IMR-90 (cell line): ENCODE measurements around the gene POLRMT. TPM values are rescaled to one million over a fixed set of nuclear protein-coding genes. Genes with fewer than 3 reads are reported as not detected.

Experiments used
- ATAC-seq: fragments of 200-7000 bp; cut with Tn5 transposase; 2 replicates; pipeline ENCODE4 v1.9.1; 2020; ENCODE audit warnings: low read depth, mild to moderate bottlenecking, moderate library complexity
- BruUV-seq: library from RNA; stranded (reverse); fragments of 400-500 nt; replicated peaks from 2 replicates; lab custom pipeline; 2021; lab: Mats Ljungman, UMichigan
- CTCF ChIA-PET: fragments of 300-600 bp; formaldehyde crosslinking; extraction: SDS; loops from one replicate; lab custom pipeline; 2021; ENCODE audit warnings: antibody characterized with exemption; lab: Yijun Ruan, JAX
- POLR2A ChIA-PET: fragments of 300-600 bp; sonication (Branson Sonifier 250); formaldehyde crosslinking; loops from one replicate; lab custom pipeline; 2022; ENCODE audit warnings: antibody characterized with exemption; ENCODE audit not compliant: unreplicated experiment; lab: Charles Lee
- DNase-seq: peaks from one replicate; pipeline ENCODE4 v3.0.0; 2013
- H2AFZ ChIP-seq: replicated peaks from 2 replicates; pipeline ENCODE3; 2013; ENCODE audit warnings: low read length, mild to moderate bottlenecking; ENCODE audit not compliant: poor library complexity
- H2AK5ac ChIP-seq: 2 replicates; pipeline ENCODE4 v1.6.1; 2013; ENCODE audit warnings: low read depth, low read length, inconsistent platforms
- H2AK9ac ChIP-seq: replicated peaks from 2 replicates; pipeline ENCODE3; 2013; ENCODE audit warnings: mild to moderate bottlenecking, low read depth, low read length, moderate library complexity; ENCODE audit not compliant: poor library complexity
- H2BK120ac ChIP-seq: 2 replicates; pipeline ENCODE4 v1.6.1; 2013; ENCODE audit warnings: low read depth, low read length, inconsistent platforms
- H2BK15ac ChIP-seq: 3 replicates; pipeline ENCODE4 v1.6.1; 2013; ENCODE audit warnings: low read depth, low read length, inconsistent platforms
- H2BK20ac ChIP-seq: 2 replicates; pipeline ENCODE4 v1.6.1; 2013; ENCODE audit warnings: low read depth, mild to moderate bottlenecking, inconsistent platforms, low read length, moderate library complexity
- H2BK5ac ChIP-seq: 2 replicates; pipeline ENCODE4 v1.6.1; 2013; ENCODE audit warnings: mild to moderate bottlenecking, low read depth, low read length, inconsistent platforms; ENCODE audit not compliant: poor library complexity, severe bottlenecking
- H3K14ac ChIP-seq: replicated peaks from 2 replicates; pipeline ENCODE4 v1.6.1; 2013; ENCODE audit warnings: low read depth, low read length, inconsistent platforms
- H3K18ac ChIP-seq: 2 replicates; pipeline ENCODE4 v1.6.1; 2013; ENCODE audit warnings: low read depth, low read length, control low read depth
- H3K23ac ChIP-seq: 2 replicates; pipeline ENCODE4 v1.6.1; 2013; ENCODE audit warnings: low read depth, low read length, inconsistent platforms
- H3K27ac ChIP-seq: 2 replicates; pipeline ENCODE4 v1.5.1; 2013; ENCODE audit warnings: mild to moderate bottlenecking, control low read depth, low read length; ENCODE audit not compliant: insufficient read depth
- H3K27me3 ChIP-seq: 2 replicates; pipeline ENCODE4 v1.6.1; 2013; ENCODE audit warnings: low read length; ENCODE audit not compliant: control insufficient read depth, insufficient read depth
- H3K36me3 ChIP-seq: 2 replicates; pipeline ENCODE4 v1.6.1; 2013; ENCODE audit warnings: low read length, mixed read lengths; ENCODE audit not compliant: control insufficient read depth, insufficient read depth
- H3K4ac ChIP-seq: 2 replicates; pipeline ENCODE4 v1.6.1; 2013; ENCODE audit warnings: low read depth, low read length, inconsistent platforms
- H3K4me1 ChIP-seq: 2 replicates; pipeline ENCODE4 v1.6.1; 2013; ENCODE audit warnings: low read length, mixed read lengths; ENCODE audit not compliant: control insufficient read depth, insufficient read depth
- H3K4me2 ChIP-seq: 2 replicates; pipeline ENCODE4 v1.6.1; 2013; ENCODE audit warnings: low read depth, mild to moderate bottlenecking, control low read depth, low read length, moderate library complexity
- H3K4me3 ChIP-seq: 2 replicates; pipeline ENCODE4 v1.5.1; 2013; ENCODE audit warnings: low read depth, mild to moderate bottlenecking, control low read depth, low read length, moderate library complexity; ENCODE audit not compliant: insufficient read depth
- H3K56ac ChIP-seq: 2 replicates; pipeline ENCODE4 v1.6.1; 2013; ENCODE audit warnings: low read length, inconsistent platforms; ENCODE audit not compliant: insufficient read depth; ENCODE audit errors: extremely low read depth
- H3K79me1 ChIP-seq, 2 experiments: 2 replicates each; pipeline ENCODE4 v1.6.1; 2013; ENCODE audit warnings: low read length in 2 of 2, inconsistent platforms in 1 of 2, low read depth in 1 of 2
- H3K9ac ChIP-seq: 2 replicates; pipeline ENCODE4 v1.6.1; 2013; ENCODE audit warnings: low read depth, low read length, control low read depth
- H3K9me1 ChIP-seq: 2 replicates; pipeline ENCODE4 v1.6.1; 2013; ENCODE audit warnings: low read length, inconsistent platforms; ENCODE audit not compliant: insufficient read depth
- H3K9me3 ChIP-seq: 2 replicates; pipeline ENCODE4 v1.6.1; 2013; ENCODE audit warnings: low read length; ENCODE audit not compliant: control insufficient read depth, insufficient read depth
- H4K20me1 ChIP-seq: 2 replicates; pipeline ENCODE4 v1.6.1; 2013; ENCODE audit warnings: low read length, inconsistent platforms; ENCODE audit not compliant: insufficient read depth
- H4K5ac ChIP-seq: 2 replicates; pipeline ENCODE4 v1.6.1; 2013; ENCODE audit warnings: mild to moderate bottlenecking, low read depth, low read length, control low read depth
- H4K8ac ChIP-seq, 2 experiments: 2 replicates each; pipeline ENCODE4 v1.6.1; 2013; ENCODE audit warnings: low read depth in 2 of 2, low read length in 2 of 2, control low read depth in 1 of 2, inconsistent platforms in 1 of 2
- H4K91ac ChIP-seq: 2 replicates; pipeline ENCODE4 v1.6.1; 2013; ENCODE audit warnings: low read depth, low read length, inconsistent platforms; ENCODE audit not compliant: insufficient read depth
- FOS ChIP-seq: fragments of 150-350 bp; IDR thresholded peaks from 2 replicates; pipeline ENCODE4 v1.6.1; 2016; ENCODE audit warnings: low read depth, low read length
- WGBS, 2 experiments: methylation state at CpG; one replicate each; pipeline versions ENCODE4 v1.1.5 to v1.1.7; 2013; ENCODE audit warnings: missing lambda C conversion rate in 2 of 2; ENCODE audit not compliant: insufficient read length in 1 of 2; ENCODE audit errors: extremely low coverage in 2 of 2; 5-methylcytosine and 5-hydroxymethylcytosine counted together
- dilution Hi-C: fragments of 300-500 bp; cut with HindIII; formaldehyde crosslinking; loops from one replicate; pipeline ENCODE4 v1.14.3; 2018; ENCODE audit warnings: low sequenced_read_pairs; ENCODE audit not compliant: unreplicated experiment
- in situ Hi-C: fragments of 300-500 bp; cut with MboI; formaldehyde crosslinking; loops from 3 replicates; pipeline ENCODE4 v1.14.3; 2019; ENCODE audit warnings: low sequenced_read_pairs, inconsistent platforms, mixed read lengths
- intact Hi-C: fragments of 100-400 bp; cut with micrococcal nuclease; formaldehyde crosslinking; loops from 2 replicates; pipeline ENCODE4 v1.10.0; 2022
- polyA plus RNA-seq, 3 experiments: library from polyadenylated mRNA; depleted of rRNA; stranded (reverse); fragments of >200 nt; gene quantifications; 2 replicates each; pipeline ENCODE4 v1.2.3, GENCODE V29; 2012; ENCODE audit warnings: low replicate concordance in 1 of 3
- total RNA-seq: library from RNA; depleted of rRNA; stranded (reverse); fragments of >200 nt; gene quantifications from 2 replicates; pipeline ENCODE4 v1.2.3, GENCODE V29; 2012
- TF ChIP-seq, protein P1 (sequence below): conservative IDR thresholded peaks from 2 replicates; pipeline ENCODE4 v1.5.1; 2012; ENCODE audit warnings: mild to moderate bottlenecking, low read depth, low read length, improper control_type of control experiment

POLRMT gene
- total and polyA plus RNA-seq, 2 of the 4 experiments (the other 2 are of a cell fraction): 9.9 to 29.6 TPM

DNA sequence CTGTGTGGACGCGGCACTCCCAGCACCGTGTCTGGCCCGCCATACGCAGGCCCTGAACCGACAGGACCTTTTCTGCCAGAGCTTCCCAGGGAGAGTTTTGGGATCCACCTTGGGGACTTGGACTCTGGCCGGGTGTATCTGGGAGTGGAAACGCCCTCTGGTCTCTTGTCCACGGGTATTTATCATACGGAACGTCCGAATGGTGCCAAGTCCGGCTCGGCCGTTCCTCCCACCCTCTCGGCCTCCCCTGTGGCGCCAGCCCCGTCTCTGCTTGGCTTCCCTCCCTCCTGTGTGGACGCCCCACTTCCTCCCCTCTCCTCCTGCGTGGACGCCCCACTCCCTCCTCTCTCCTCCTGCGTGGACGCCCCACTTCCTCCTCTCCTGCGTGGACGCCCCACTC is 31.5 kb downstream of the POLRMT start:
- no peak overlapping the region for H4K8ac ChIP-seq
- no peaks in the 10 kb centered on the region for H3K79me1 ChIP-seq
- no peak for DNase-seq
- no peak overlapping the region for H4K91ac ChIP-seq
- H2AFZ ChIP-seq: no peak overlapping the region
- BruUV-seq: no TSS peak
- H3K56ac ChIP-seq: no peak overlapping the region
- H3K27me3 ChIP-seq: peaks cover 1% of the 10 kb centered on the region; the same call in 1 of the 2 replicates
- dilution Hi-C loops (no loop called here), intact Hi-C loops (no loop called here), in situ Hi-C loops (no loop called here)
- H3K4me2 ChIP-seq: no peak overlapping the region
- ChIA-PET CTCF (no interaction called here), POLR2A (no interaction called here)
- H3K4me1 ChIP-seq: no peaks in the 10 kb centered on the region
- H2AK9ac ChIP-seq: no peak overlapping the region
- H2BK20ac ChIP-seq: no peak overlapping the region
- H2AK5ac ChIP-seq: no peak overlapping the region
- peaks cover 7% of the 10 kb centered on the region; the same call in 1 of the 2 replicates for H3K9me3 ChIP-seq
- TF ChIP-seq FOS: no peak
- TF ChIP-seq, protein P1, sequence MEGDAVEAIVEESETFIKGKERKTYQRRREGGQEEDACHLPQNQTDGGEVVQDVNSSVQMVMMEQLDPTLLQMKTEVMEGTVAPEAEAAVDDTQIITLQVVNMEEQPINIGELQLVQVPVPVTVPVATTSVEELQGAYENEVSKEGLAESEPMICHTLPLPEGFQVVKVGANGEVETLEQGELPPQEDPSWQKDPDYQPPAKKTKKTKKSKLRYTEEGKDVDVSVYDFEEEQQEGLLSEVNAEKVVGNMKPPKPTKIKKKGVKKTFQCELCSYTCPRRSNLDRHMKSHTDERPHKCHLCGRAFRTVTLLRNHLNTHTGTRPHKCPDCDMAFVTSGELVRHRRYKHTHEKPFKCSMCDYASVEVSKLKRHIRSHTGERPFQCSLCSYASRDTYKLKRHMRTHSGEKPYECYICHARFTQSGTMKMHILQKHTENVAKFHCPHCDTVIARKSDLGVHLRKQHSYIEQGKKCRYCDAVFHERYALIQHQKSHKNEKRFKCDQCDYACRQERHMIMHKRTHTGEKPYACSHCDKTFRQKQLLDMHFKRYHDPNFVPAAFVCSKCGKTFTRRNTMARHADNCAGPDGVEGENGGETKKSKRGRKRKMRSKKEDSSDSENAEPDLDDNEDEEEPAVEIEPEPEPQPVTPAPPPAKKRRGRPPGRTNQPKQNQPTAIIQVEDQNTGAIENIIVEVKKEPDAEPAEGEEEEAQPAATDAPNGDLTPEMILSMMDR: no peak
- no peaks in the 10 kb centered on the region; the same call in 1 of the 2 replicates for H4K20me1 ChIP-seq
- H2BK5ac ChIP-seq: no peak overlapping the region
- H3K4ac ChIP-seq: no peak overlapping the region
- no peaks in the 10 kb centered on the region for H3K36me3 ChIP-seq
- no peak overlapping the region for H3K9ac ChIP-seq
- H3K18ac ChIP-seq: no peak overlapping the region
- H3K14ac ChIP-seq: no peak overlapping the region
- H3K4me3 ChIP-seq: no peak overlapping the region
- 78% methylated on average over 7 of the region's 25 CpGs; no CpG with 5 or more reads in 1 of the 2 experiments for WGBS, 2 experiments
- no peaks in the 10 kb centered on the region for H3K9me1 ChIP-seq
- no peak overlapping the region for H3K23ac ChIP-seq
- no peak for ATAC-seq
- no peak overlapping the region for H2BK120ac ChIP-seq
- H4K5ac ChIP-seq: no peak overlapping the region
- no peak overlapping the region for H3K27ac ChIP-seq
- H2BK15ac ChIP-seq: no peak overlapping the region
